Measurements from ENCODE around the gene NOLC1. TPM values are rescaled to one million over a fixed set of nuclear protein-coding genes. Genes with fewer than 3 reads are reported as not detected.
"Not testable (repeated sequence)": the region's sequence is repeated elsewhere in the genome, so short reads cannot be mapped to it uniquely, and the experiment has no call there.

NOLC1 gene
- total RNA-seq, 4 donors from 2014 or later = 52.7 to 80.8 (median 65.1) TPM

DNA sequence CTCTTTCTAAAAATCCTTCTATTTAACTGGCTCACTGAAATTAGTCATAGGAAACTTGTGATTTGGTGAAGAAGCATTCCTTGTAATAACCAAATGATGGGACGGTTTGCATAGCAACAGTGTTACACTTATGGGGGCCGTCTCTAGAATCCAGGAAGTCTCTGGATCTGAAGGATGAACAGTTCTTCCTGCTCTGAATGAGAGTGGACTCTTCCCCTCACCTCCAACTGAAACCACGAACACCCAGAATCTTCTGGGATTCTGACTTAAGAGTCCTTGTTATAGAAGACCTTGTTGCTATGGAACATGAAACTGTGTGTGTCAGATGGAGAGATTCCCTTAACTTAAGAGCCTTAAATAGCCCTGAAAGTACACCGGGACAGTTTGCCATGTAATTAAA, 23.2 kb downstream of the NOLC1 start:
- no peak for TF ChIP-seq POLR2A (IDR thresholded peaks at IDR 0.05)
- TF ChIP-seq, protein P1, sequence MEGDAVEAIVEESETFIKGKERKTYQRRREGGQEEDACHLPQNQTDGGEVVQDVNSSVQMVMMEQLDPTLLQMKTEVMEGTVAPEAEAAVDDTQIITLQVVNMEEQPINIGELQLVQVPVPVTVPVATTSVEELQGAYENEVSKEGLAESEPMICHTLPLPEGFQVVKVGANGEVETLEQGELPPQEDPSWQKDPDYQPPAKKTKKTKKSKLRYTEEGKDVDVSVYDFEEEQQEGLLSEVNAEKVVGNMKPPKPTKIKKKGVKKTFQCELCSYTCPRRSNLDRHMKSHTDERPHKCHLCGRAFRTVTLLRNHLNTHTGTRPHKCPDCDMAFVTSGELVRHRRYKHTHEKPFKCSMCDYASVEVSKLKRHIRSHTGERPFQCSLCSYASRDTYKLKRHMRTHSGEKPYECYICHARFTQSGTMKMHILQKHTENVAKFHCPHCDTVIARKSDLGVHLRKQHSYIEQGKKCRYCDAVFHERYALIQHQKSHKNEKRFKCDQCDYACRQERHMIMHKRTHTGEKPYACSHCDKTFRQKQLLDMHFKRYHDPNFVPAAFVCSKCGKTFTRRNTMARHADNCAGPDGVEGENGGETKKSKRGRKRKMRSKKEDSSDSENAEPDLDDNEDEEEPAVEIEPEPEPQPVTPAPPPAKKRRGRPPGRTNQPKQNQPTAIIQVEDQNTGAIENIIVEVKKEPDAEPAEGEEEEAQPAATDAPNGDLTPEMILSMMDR (IDR thresholded peaks at IDR 0.05) = no peak
- intact Hi-C loops (cut with DNase I) = no loop called here
- Histone ChIP-seq H3K4me3 (replicated peaks in 1 of 3) (no peak overlapping the region), H3K27me3 (no peaks in the 10 kb centered on the region), H3K36me3 (no peaks in the 10 kb centered on the region), H3K9me3 (no peaks in the 10 kb centered on the region), H3K27ac (no peak overlapping the region), H3K4me1 (no peaks in the 10 kb centered on the region)
- no peak for DNase-seq
- WGBS, 2 donors = 51 to 57% methylated on average over 4 of the region's 4 CpGs

DNA sequence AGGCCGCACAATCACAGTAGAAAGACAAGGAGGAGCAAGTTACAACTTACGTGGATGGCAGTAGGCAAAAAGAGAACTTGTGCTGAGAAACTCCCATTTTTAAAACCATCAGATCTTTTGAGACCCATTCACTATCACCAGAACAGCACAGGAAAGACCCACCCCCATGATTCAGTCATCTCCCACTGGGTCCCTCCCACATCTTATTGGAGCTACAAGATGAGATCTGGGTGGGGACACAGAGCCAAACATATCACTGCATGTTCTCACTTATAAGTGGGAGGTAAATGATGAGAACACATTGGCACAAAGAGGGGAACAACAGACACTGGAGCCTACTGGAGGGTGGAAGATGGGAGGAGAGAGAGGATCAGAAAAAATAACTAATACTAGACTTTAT, 32.4 kb downstream of the NOLC1 start:
- intact Hi-C loops (cut with DNase I) = no loop called here

DNA sequence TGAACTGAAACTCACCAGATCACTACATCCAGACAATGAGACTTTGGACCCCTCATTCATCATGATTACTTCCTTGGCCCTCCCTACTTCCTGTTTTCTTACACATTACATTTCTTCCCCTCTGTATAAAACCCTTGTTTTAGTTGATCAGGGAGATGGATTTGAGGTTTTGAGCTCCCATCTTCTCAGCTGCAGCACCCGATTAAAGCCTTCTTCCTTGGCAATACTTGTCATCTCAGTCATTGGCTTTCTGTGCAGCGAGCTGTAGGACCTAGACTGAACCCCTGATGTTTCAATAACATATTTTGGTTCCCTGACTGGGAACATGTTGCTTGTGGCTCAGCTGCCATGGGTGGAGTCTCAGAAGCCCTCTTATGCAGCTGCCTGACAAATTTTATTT, 33.1 kb downstream of the NOLC1 start:
- intact Hi-C loops (cut with DNase I) = no loop called here
- WGBS, 2 donors = 72 to 80% methylated on average over 2 of the region's 2 CpGs
- H3K36me3 ChIP-seq = no peaks in the 10 kb centered on the region

More for the DNA sequence above, 32.4 kb downstream of the NOLC1 start:
- Histone ChIP-seq H3K9me3 (no peaks in the 10 kb centered on the region), H3K4me1 (no peaks in the 10 kb centered on the region), H3K27ac (no peak overlapping the region), H3K27me3 (no peaks in the 10 kb centered on the region), H3K4me3 (replicated peaks in 1 of 3) (no peak overlapping the region), H3K36me3 (no peaks in the 10 kb centered on the region)
- no peak for TF ChIP-seq POLR2A (IDR thresholded peaks at IDR 0.05)
- TF ChIP-seq, protein P1 (IDR thresholded peaks at IDR 0.05) = no peak
- DNase-seq = no peak
- 88 to 94% methylated on average over 2 of the region's 2 CpGs for WGBS, 2 donors

DNA sequence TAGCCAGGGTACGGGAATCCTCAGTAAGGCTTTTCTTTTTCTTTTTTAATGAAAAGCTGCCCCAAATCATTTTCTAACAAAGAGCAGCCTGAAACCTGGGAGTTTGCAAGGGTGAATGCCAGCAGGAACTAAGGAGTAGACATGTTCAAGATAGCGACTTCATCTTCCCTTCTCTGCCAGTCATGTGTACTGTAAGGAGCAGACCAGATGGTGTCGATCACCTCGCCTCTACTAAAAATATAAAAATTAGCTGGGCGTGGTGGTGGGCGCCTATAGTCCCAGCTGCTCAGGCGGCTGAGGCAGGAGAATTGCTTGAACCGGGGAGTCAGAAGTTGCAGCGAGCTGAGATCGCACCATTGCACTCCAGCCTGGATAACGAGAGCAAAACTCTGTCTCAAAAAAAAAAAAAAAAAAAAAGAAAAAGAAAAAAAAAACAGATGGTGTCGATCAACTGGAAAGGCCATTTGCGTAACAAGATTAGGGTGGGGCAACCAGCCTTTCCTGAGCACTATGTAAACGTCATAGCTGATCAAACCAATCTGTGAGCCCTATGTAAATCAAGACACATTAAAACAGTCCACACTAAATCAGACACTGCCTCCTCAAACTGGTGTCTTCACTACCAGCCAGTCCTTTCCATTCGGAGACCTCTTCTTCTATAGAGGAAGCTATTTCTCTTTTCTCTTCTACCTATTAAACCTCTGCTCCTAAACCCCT, 33.8 kb downstream of the NOLC1 start:
- intact Hi-C loops (cut with DNase I) = no loop called here
- Histone ChIP-seq H3K27me3 (no peaks in the 10 kb centered on the region), H3K27ac (no peak overlapping the region), H3K9me3 (no peaks in the 10 kb centered on the region), H3K4me1 (no peaks in the 10 kb centered on the region), H3K36me3 (no peaks in the 10 kb centered on the region), H3K4me3 (replicated peaks in 1 of 3) (no peak overlapping the region)
- TF ChIP-seq, protein P1 (IDR thresholded peaks at IDR 0.05) = no peak
- no peak for TF ChIP-seq POLR2A (IDR thresholded peaks at IDR 0.05)
- no peak for DNase-seq
- 74 to 76% methylated on average over 15 of the region's 15 CpGs for WGBS, 2 donors

More for the DNA sequence above, 33.1 kb downstream of the NOLC1 start:
- H3K27ac ChIP-seq = no peak overlapping the region
- no peak for DNase-seq
- TF ChIP-seq, protein P1 (IDR thresholded peaks at IDR 0.05) = no peak
- TF ChIP-seq POLR2A (IDR thresholded peaks at IDR 0.05) = no peak
- H3K9me3 ChIP-seq = no peaks in the 10 kb centered on the region
- no peak overlapping the region for H3K4me3 ChIP-seq (replicated peaks in 1 of 3)
- no peaks in the 10 kb centered on the region for H3K4me1 ChIP-seq
- H3K27me3 ChIP-seq = no peaks in the 10 kb centered on the region

DNA sequence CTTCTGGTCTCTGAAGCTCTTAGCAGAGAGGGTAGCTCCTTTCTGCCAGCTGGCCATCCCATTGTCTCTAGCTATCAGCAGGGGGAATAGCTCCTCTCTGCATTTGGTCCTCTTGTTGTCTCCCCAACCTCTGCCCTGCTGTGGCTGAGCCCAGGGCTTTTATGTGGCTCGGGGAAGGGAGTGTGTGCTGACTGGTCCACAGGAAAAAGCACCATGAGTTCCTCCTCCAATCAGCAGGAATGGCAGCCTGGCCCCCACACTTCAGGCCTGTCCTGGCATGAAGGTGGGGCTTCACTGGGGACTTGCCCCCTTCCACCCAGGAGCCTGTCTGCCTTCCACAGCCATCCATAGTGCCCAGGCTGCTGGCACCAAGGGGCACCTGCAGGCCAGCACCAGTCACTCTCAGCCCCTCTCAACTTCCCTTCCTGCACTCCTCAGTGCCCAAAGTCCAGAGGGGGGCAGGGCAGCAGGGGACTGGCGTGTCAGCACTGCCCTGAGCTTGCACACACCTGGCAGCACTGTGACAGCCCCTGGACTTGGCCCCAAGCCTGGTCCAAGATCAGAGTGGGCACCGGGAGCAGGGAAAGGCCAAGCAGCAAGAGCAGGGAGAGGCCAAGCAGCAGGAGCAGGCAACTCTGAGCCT, 36.2 kb downstream of the NOLC1 start:
- H3K36me3 ChIP-seq = no peaks in the 10 kb centered on the region
- H3K4me3 ChIP-seq (replicated peaks in 1 of 3) = no peak overlapping the region
- WGBS, 2 donors = 46 to 83% methylated on average over 1 to 3 of the region's 3 CpGs
- H3K4me1 ChIP-seq = no peaks in the 10 kb centered on the region
- H3K9me3 ChIP-seq = no peaks in the 10 kb centered on the region
- no peak for DNase-seq
- H3K27ac ChIP-seq = no peak overlapping the region
- H3K27me3 ChIP-seq = no peaks in the 10 kb centered on the region
- TF ChIP-seq, protein P1 (IDR thresholded peaks at IDR 0.05) = no peak
- no peak for TF ChIP-seq POLR2A (IDR thresholded peaks at IDR 0.05)
- intact Hi-C loops (cut with DNase I) = no loop called here

DNA sequence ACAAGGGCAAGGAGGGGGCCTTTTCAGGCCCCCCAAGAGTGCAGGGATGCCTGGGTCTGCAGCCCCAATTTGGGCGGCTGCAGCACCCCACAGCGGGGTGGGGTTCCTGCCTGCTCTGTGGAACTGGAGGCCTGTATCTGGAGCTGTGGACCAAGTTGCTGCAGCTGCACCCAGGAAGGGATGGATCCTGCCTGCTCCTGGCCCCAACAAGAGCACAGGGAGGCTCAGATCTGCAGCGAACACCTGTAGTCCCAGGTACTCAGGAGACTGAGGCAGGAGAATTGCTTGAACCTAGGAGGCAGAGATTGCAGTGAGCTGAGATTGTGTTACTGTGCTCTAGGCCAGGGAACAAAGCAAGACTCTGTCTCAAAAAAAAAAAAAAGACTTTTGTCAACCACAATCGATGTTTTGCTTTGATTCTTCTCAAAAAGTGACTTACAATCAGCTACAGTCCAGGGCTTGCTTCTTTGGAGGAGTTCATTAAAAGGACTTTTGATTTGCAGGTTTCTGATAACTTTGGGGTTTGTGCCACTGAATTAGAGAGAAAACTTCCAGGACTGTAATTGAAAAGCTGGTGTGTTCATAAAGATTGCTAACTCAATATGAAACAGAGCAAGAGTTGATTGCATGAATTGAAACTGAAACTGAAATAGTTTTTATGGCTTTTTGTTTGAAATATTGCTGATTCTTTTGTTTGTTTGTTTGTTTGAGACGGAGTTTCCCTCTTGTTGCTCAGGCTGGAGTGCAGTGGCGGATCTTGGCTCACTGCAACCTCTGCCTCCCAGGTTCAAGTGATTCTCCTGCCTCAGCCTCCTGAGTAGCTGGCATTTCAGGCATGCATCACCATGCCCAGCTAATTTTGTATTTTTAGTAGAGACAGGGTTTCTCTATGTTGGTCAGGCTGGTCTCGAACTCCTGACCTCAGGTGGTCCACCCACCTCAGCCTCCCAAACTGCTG, 37.0 kb downstream of the NOLC1 start:
- H3K27me3 ChIP-seq; H3K9me3 ChIP-seq; H3K4me3 ChIP-seq (replicated peaks in 1 of 3); DNase-seq; H3K27ac ChIP-seq; H3K36me3 ChIP-seq; H3K4me1 ChIP-seq; intact Hi-C loops (cut with DNase I): not testable (repeated sequence)
- WGBS, 2 donors = 82% methylated on average over 5 to 7 of the region's 7 CpGs

All from thyroid gland (tissue), 4 donors.